Caco-2 (cell line): ENCODE data around the gene INAFM2. TPM values are rescaled to one million over a fixed set of nuclear protein-coding genes. Genes with fewer than 3 reads are reported as not detected.

Experiments
- BruUV-seq: library from RNA; stranded (reverse); fragments of 400-500 nt; replicated peaks from 2 replicates; lab custom pipeline; 2021; lab: Mats Ljungman, UMichigan
- CTCF ChIA-PET: fragments of 300-600 bp; sonication (Branson Sonifier 250); formaldehyde crosslinking; loops from one replicate; lab custom pipeline; 2022; ENCODE audit warnings: antibody characterized with exemption; lab: Charles Lee
- POLR2A ChIA-PET: fragments of 300-600 bp; sonication (Branson Sonifier 250); formaldehyde crosslinking; loops from one replicate; lab custom pipeline; 2022; ENCODE audit warnings: antibody characterized with exemption; lab: Charles Lee
- DNase-seq, 2 experiments: peaks; one replicate each; pipeline versions ENCODE4 v3.0.0 to v3.0.0-alpha.2; 2020 to 2022
- H3K27me3 ChIP-seq: replicated peaks from 2 replicates; pipeline ENCODE4 v1.6.0; 2011; ENCODE audit warnings: low read length; ENCODE audit not compliant: control insufficient read depth, insufficient read depth
- H3K36me3 ChIP-seq: 2 replicates; pipeline ENCODE4 v1.5.1; 2011; ENCODE audit warnings: low read length; ENCODE audit not compliant: control insufficient read depth, insufficient read depth
- H3K4me1 ChIP-seq: fragments of 250-450 bp; sonication (Bioruptor Pico); 2 replicates; pipeline ENCODE4 v1.5.1; 2020; ENCODE audit warnings: mild to moderate bottlenecking
- H3K4me3 ChIP-seq: 2 replicates; pipeline ENCODE4 v1.5.1; 2011; ENCODE audit warnings: low read depth, mild to moderate bottlenecking, control low read depth, low read length
- H3K9me3 ChIP-seq: fragments of 250-450 bp; sonication (Bioruptor Pico); 2 replicates; pipeline ENCODE4 v1.5.1; 2020; ENCODE audit warnings: mild to moderate bottlenecking, moderate library complexity
- H3K27ac Mint-ChIP-seq: one replicate; pipeline ENCODE4 v1.8.0; 2022; ENCODE audit warnings: mixed read lengths; ENCODE audit not compliant: unreplicated experiment
- H3K27me3 Mint-ChIP-seq: one replicate; pipeline ENCODE4 v1.8.0; 2022; ENCODE audit warnings: mixed read lengths; ENCODE audit not compliant: insufficient read depth, unreplicated experiment
- H3K36me3 Mint-ChIP-seq: one replicate; pipeline ENCODE4 v1.8.0; 2022; ENCODE audit warnings: mild to moderate bottlenecking, mixed read lengths; ENCODE audit not compliant: insufficient read depth, unreplicated experiment
- H3K4me1 Mint-ChIP-seq: one replicate; pipeline ENCODE4 v1.8.0; 2022; ENCODE audit warnings: low read depth, mixed read lengths; ENCODE audit not compliant: unreplicated experiment
- H3K4me3 Mint-ChIP-seq: one replicate; pipeline ENCODE4 v1.8.0; 2022; ENCODE audit warnings: mild to moderate bottlenecking, moderate library complexity, mixed read lengths; ENCODE audit not compliant: unreplicated experiment
- H3K9me3 Mint-ChIP-seq: one replicate; pipeline ENCODE4 v1.8.0; 2022; ENCODE audit warnings: mixed read lengths; ENCODE audit not compliant: unreplicated experiment
- CTCF ChIP-seq, 2 experiments: fragments of 200-600 bp in 1 of 2; IDR thresholded peaks; 1 replicate in 1 of 2; 2 replicates in 1 of 2; pipeline versions ENCODE4 v1.5.1 to v1.8.0; 2011 to 2022; ENCODE audit warnings: antibody characterized with exemption in 1 of 2, control low read depth in 1 of 2, inconsistent platforms in 1 of 2, low read depth in 1 of 2, low read length in 1 of 2, mild to moderate bottlenecking in 1 of 2, moderate library complexity in 1 of 2; ENCODE audit not compliant: insufficient read depth in 1 of 2, severe bottlenecking in 1 of 2, unreplicated experiment in 1 of 2
- intact Hi-C: fragments of 100-400 bp; cut with micrococcal nuclease; formaldehyde crosslinking; loops from one replicate; pipeline ENCODE4 v1.10.0; 2022; ENCODE audit not compliant: unreplicated experiment
- total RNA-seq: library from RNA; stranded (reverse); gene quantifications from 2 replicates; pipeline ENCODE4 v1.2.3, GENCODE V29; 2022

The INAFM2 gene
- total RNA-seq, 1 experiment from 2014 or later: 13.4 TPM

GRCh38 chr15:40295297-40295696 is 28.2 kb upstream of the INAFM2 start:
- Mint-ChIP-seq H3K9me3 (no peaks in the 10 kb centered on the region), H3K4me1 (peaks cover 11% of the 10 kb centered on the region), H3K27ac (no peak overlapping the region), H3K36me3 (no peaks in the 10 kb centered on the region), H3K4me3 (no peak overlapping the region), H3K27me3 (no peaks in the 10 kb centered on the region)
- Histone ChIP-seq H3K36me3 (no peaks in the 10 kb centered on the region), H3K4me3 (no peak overlapping the region), H3K4me1 (peaks cover 6% of the 10 kb centered on the region), H3K27me3 (no peaks in the 10 kb centered on the region), H3K9me3 (no peaks in the 10 kb centered on the region; the same call in 1 of the 2 replicates)
- BruUV-seq: no TSS peak
- POLR2A ChIA-PET: no interaction called here
- CTCF ChIA-PET: no interaction called here
- intact Hi-C loops: no loop called here
- DNase-seq: no peak
- TF ChIP-seq CTCF (IDR thresholded peaks at IDR 0.05; ENCODE audit: insufficient read depth in 1 of 2, low read depth in 1 of 2, low read length in 1 of 2, severe bottlenecking in 1 of 2, unreplicated experiment in 1 of 2): no peak

GRCh38 chr15:40295877-40296560 is 27.5 kb upstream of the INAFM2 start:
- Histone ChIP-seq H3K36me3 (no peaks in the 10 kb centered on the region), H3K4me1 (peaks cover 6% of the 10 kb centered on the region), H3K9me3 (no peaks in the 10 kb centered on the region; the same call in 1 of the 2 replicates), H3K4me3 (no peak overlapping the region), H3K27me3 (no peaks in the 10 kb centered on the region)
- CTCF ChIA-PET: interaction anchor here (1.2 kb wide), 1 partner anchor 12 kb away, joined by 4 read pairs; the partner anchor contains the start of gene PLCB2
- DNase-seq: no peak
- H3K4me1 Mint-ChIP-seq: peaks cover 11% of the 10 kb centered on the region
- intact Hi-C loops: no loop called here
- H3K36me3 Mint-ChIP-seq: no peaks in the 10 kb centered on the region
- H3K4me3 Mint-ChIP-seq: no peak overlapping the region
- BruUV-seq: no TSS peak
- POLR2A ChIA-PET: no interaction called here
- no peaks in the 10 kb centered on the region for H3K9me3 Mint-ChIP-seq
- no peak overlapping the region for H3K27ac Mint-ChIP-seq
- TF ChIP-seq CTCF (IDR thresholded peaks at IDR 0.05; ENCODE audit: insufficient read depth in 1 of 2, low read depth in 1 of 2, low read length in 1 of 2, severe bottlenecking in 1 of 2, unreplicated experiment in 1 of 2): no peak
- H3K27me3 Mint-ChIP-seq: no peaks in the 10 kb centered on the region

GRCh38 chr15:40296561-40297230 is 26.8 kb upstream of the INAFM2 start:
- TF ChIP-seq CTCF (IDR thresholded peaks at IDR 0.05; ENCODE audit: insufficient read depth in 1 of 2, low read depth in 1 of 2, low read length in 1 of 2, severe bottlenecking in 1 of 2, unreplicated experiment in 1 of 2): no peak
- Mint-ChIP-seq H3K4me1 (peaks cover 11% of the 10 kb centered on the region), H3K27ac (no peak overlapping the region), H3K27me3 (no peaks in the 10 kb centered on the region), H3K36me3 (no peaks in the 10 kb centered on the region), H3K4me3 (no peak overlapping the region), H3K9me3 (no peaks in the 10 kb centered on the region)
- Histone ChIP-seq H3K27me3 (no peaks in the 10 kb centered on the region), H3K9me3 (no peaks in the 10 kb centered on the region; the same call in 1 of the 2 replicates), H3K36me3 (no peaks in the 10 kb centered on the region), H3K4me3 (no peak overlapping the region), H3K4me1 (peaks cover 6% of the 10 kb centered on the region)
- CTCF ChIA-PET: interaction anchor here (0.7 to 1.2 kb wide), 2 partner anchors 12 to 64 kb away, joined by 4 read pairs; partner anchors contain the start of gene PLCB2
- DNase-seq: no peak
- intact Hi-C loops: no loop called here
- POLR2A ChIA-PET: no interaction called here
- BruUV-seq: no TSS peak
